ENCODE data around the gene DNAH1.

DNAH1 gene

GRCh38 chr3:52294320-52295150 is 21.6 kb upstream of the DNAH1 start:
- H3K36me3 ChIP-seq (replicated peaks; ENCODE audit: insufficient read depth, low read length), result no peaks in the 10 kb centered on the region
- no peaks in the 10 kb centered on the region for H3K9me2 ChIP-seq (replicated peaks; ENCODE audit: insufficient read depth, low read length)
- H4K20me1 ChIP-seq (ENCODE audit: insufficient read depth, low read length), result no peaks in the 10 kb centered on the region; the same call in 1 of the 2 replicates
- H3K4me1 ChIP-seq (ENCODE audit: low read length), result no peaks in the 10 kb centered on the region
- TF ChIP-seq EZH2phosphoT487 (IDR thresholded peaks at IDR 0.05; ENCODE audit: low read length) (no peak), EZH2 (optimal IDR thresholded peaks at IDR 0.05; ENCODE audit: low read depth, low read length) (no peak)
- H3K9me3 ChIP-seq (replicated peaks; ENCODE audit: insufficient read depth, low read length), result no peaks in the 10 kb centered on the region
- DNase-seq, result no peak
- H3K4me2 ChIP-seq (ENCODE audit: low read depth, low read length), result no peak overlapping the region
- no peak overlapping the region for H2AFZ ChIP-seq (ENCODE audit: low read length)
- H3K9ac ChIP-seq (ENCODE audit: low read length), result no peak overlapping the region
- H3K79me2 ChIP-seq (ENCODE audit: low read length), result peaks cover 6% of the 10 kb centered on the region
- no peak overlapping the region for H3K27ac ChIP-seq (ENCODE audit: low read length)
- H3K4me3 ChIP-seq (ENCODE audit: low read length), result no peak overlapping the region
- H3K27me3 ChIP-seq (replicated peaks; ENCODE audit: insufficient read depth, low read length), result no peaks in the 10 kb centered on the region
- H3F3A ChIP-seq (ENCODE audit: insufficient read depth, low read length), result no peaks in the 10 kb centered on the region

- H3K9me3 ChIP-seq (replicated peaks; ENCODE audit: insufficient read depth, low read length), result no peaks in the 10 kb centered on the region
- H3F3A ChIP-seq (ENCODE audit: insufficient read depth, low read length), result no peaks in the 10 kb centered on the region
- no peak overlapping the region for H3K27ac ChIP-seq (ENCODE audit: low read length)
- no peaks in the 10 kb centered on the region for H3K9me2 ChIP-seq (replicated peaks; ENCODE audit: insufficient read depth, low read length)
- no peaks in the 10 kb centered on the region for H3K79me2 ChIP-seq (ENCODE audit: low read length)
- no peak overlapping the region for H3K4me3 ChIP-seq (ENCODE audit: low read length)
- no peaks in the 10 kb centered on the region for H3K27me3 ChIP-seq (replicated peaks; ENCODE audit: insufficient read depth, low read length)
- no peaks in the 10 kb centered on the region for H3K4me1 ChIP-seq (ENCODE audit: low read length)
- H3K4me2 ChIP-seq (ENCODE audit: low read depth, low read length), result no peak overlapping the region
- no peak overlapping the region for H2AFZ ChIP-seq (ENCODE audit: low read length)
- H3K9ac ChIP-seq (ENCODE audit: low read length), result no peak overlapping the region
- no peak for DNase-seq
- no peaks in the 10 kb centered on the region for H3K36me3 ChIP-seq (replicated peaks; ENCODE audit: insufficient read depth, low read length)
- TF ChIP-seq EZH2 (optimal IDR thresholded peaks at IDR 0.05; ENCODE audit: low read depth, low read length), result no peak
- TF ChIP-seq EZH2phosphoT487 (IDR thresholded peaks at IDR 0.05; ENCODE audit: low read length), result no peak
- TF ChIP-seq CTCF (IDR thresholded peaks at IDR 0.05; ENCODE audit: low read length), result no peak
- no peaks in the 10 kb centered on the region; the same call in 1 of the 2 replicates for H4K20me1 ChIP-seq (ENCODE audit: insufficient read depth, low read length)
Measured at GRCh38 chr3:52295671-52296208, 20.4 kb upstream of the DNAH1 start.

- TF ChIP-seq EZH2 (optimal IDR thresholded peaks at IDR 0.05; ENCODE audit: low read depth, low read length) (no peak), EZH2phosphoT487 (IDR thresholded peaks at IDR 0.05; ENCODE audit: low read length) (no peak), CTCF (IDR thresholded peaks at IDR 0.05; ENCODE audit: low read length) (no peak)
- DNase-seq, result no peak
- Histone ChIP-seq H3K27me3 (replicated peaks; ENCODE audit: insufficient read depth, low read length) (no peaks in the 10 kb centered on the region), H3K36me3 (replicated peaks; ENCODE audit: insufficient read depth, low read length) (no peaks in the 10 kb centered on the region), H3K4me1 (ENCODE audit: low read length) (no peaks in the 10 kb centered on the region), H3K9me2 (replicated peaks; ENCODE audit: insufficient read depth, low read length) (no peaks in the 10 kb centered on the region), H3K9me3 (replicated peaks; ENCODE audit: insufficient read depth, low read length) (no peaks in the 10 kb centered on the region), H3K4me3 (ENCODE audit: low read length) (no peak overlapping the region), H3K4me2 (ENCODE audit: low read depth, low read length) (no peak overlapping the region), H3K27ac (ENCODE audit: low read length) (no peak overlapping the region), H2AFZ (ENCODE audit: low read length) (no peak overlapping the region), H4K20me1 (ENCODE audit: insufficient read depth, low read length) (no peaks in the 10 kb centered on the region; the same call in 1 of the 2 replicates), H3F3A (ENCODE audit: insufficient read depth, low read length) (no peaks in the 10 kb centered on the region), H3K9ac (ENCODE audit: low read length) (no peak overlapping the region), H3K79me2 (ENCODE audit: low read length) (no peaks in the 10 kb centered on the region)
Measured at GRCh38 chr3:52297242-52298148, 18.6 kb upstream of the DNAH1 start.
